OCI-LY7 (cell line): Measurements from ENCODE around the gene CAMSAP3. TPM values are rescaled to one million over a fixed set of nuclear protein-coding genes. Genes with fewer than 3 reads are reported as not detected.
A peak's percentile ranks its signal among the peaks of the same experiment; 100 is the strongest.

Experiments used
- BruUV-seq: library from RNA; stranded (reverse); fragments of 400-500 nt; replicated peaks from 2 replicates; lab custom pipeline; 2021; lab: Mats Ljungman, UMichigan
- CTCF ChIA-PET: fragments of 300-600 bp; sonication (Branson Sonifier 250); formaldehyde crosslinking; loops from one replicate; lab custom pipeline; 2022; ENCODE audit warnings: antibody characterized with exemption; ENCODE audit not compliant: unreplicated experiment; lab: Charles Lee
- POLR2A ChIA-PET: fragments of 300-600 bp; sonication (Branson Sonifier 250); formaldehyde crosslinking; loops from one replicate; lab custom pipeline; 2022; ENCODE audit warnings: antibody characterized with exemption; lab: Charles Lee
- DNase-seq: peaks from one replicate; pipeline ENCODE4 v3.0.0-alpha.2; 2015; ENCODE audit warnings: low spot score
- H2AFZ ChIP-seq: fragments of 200-600 bp; sonication (generic), shearing (Covaris generic); 2 replicates; pipeline ENCODE4 v1.6.1; 2014; ENCODE audit warnings: mild to moderate bottlenecking, antibody characterized with exemption, low read length, moderate library complexity
- H3K27ac ChIP-seq: fragments of 200-600 bp; sonication (generic); 2 replicates; pipeline ENCODE4 v1.5.1; 2014; ENCODE audit warnings: mixed run types, low read depth, mild to moderate bottlenecking, moderate library complexity, low read length, inconsistent platforms; ENCODE audit not compliant: poor library complexity, severe bottlenecking
- H3K36me3 ChIP-seq: fragments of 200-600 bp; sonication (generic); 2 replicates; pipeline ENCODE4 v1.6.1; 2014; ENCODE audit warnings: mild to moderate bottlenecking, antibody characterized with exemption, low read length, moderate library complexity, mixed read lengths; ENCODE audit not compliant: insufficient read depth
- H3K4me1 ChIP-seq: fragments of 200-600 bp; sonication (generic); 2 replicates; pipeline ENCODE4 v1.5.1; 2014; ENCODE audit warnings: mild to moderate bottlenecking, low read length; ENCODE audit not compliant: insufficient read depth, poor library complexity, severe bottlenecking
- H3K4me2 ChIP-seq: fragments of 200-600 bp; sonication (generic); 2 replicates; pipeline ENCODE4 v1.6.1; 2014; ENCODE audit warnings: mild to moderate bottlenecking, low read length
- H3K4me3 ChIP-seq: fragments of 200-600 bp; sonication (generic); 2 replicates; pipeline ENCODE4 v1.5.1; 2014; ENCODE audit warnings: mild to moderate bottlenecking, low read depth, low read length; ENCODE audit not compliant: poor library complexity, severe bottlenecking
- H3K79me2 ChIP-seq: fragments of 200-600 bp; sonication (generic); 2 replicates; pipeline ENCODE4 v1.6.1; 2016; ENCODE audit warnings: low read depth, mild to moderate bottlenecking, low read length, moderate library complexity, mixed read lengths; ENCODE audit not compliant: insufficient read depth
- H3K9me2 ChIP-seq: fragments of 200-600 bp; sonication (generic); 2 replicates; pipeline ENCODE4 v1.6.1; 2016; ENCODE audit warnings: mild to moderate bottlenecking, low read length, mixed read lengths; ENCODE audit not compliant: insufficient read depth
- H3K9me3 ChIP-seq: fragments of 200-600 bp; sonication (generic); 2 replicates; pipeline ENCODE4 v1.6.1; 2014; ENCODE audit warnings: mild to moderate bottlenecking, mixed run types, low read length, mixed read lengths
- H4K20me1 ChIP-seq: fragments of 200-600 bp; sonication (generic); 2 replicates; pipeline ENCODE4 v1.6.1; 2014; ENCODE audit warnings: mild to moderate bottlenecking, antibody characterized with exemption, low read length, moderate library complexity, mixed read lengths; ENCODE audit not compliant: insufficient read depth
- CTCF ChIP-seq: fragments of 200-600 bp; sonication (generic); conservative IDR thresholded peaks from 2 replicates; pipeline ENCODE4 v1.5.1; 2014; ENCODE audit warnings: mild to moderate bottlenecking, antibody characterized with exemption, low read length, moderate library complexity, mixed read lengths
- EZH2phosphoT487 ChIP-seq: fragments of 200-600 bp; sonication (generic); IDR thresholded peaks from 2 replicates; pipeline ENCODE4 v1.6.1; 2018; ENCODE audit warnings: low read depth, borderline replicate concordance, mild to moderate bottlenecking, mixed run types, antibody characterized with exemption, low read length, moderate library complexity, mixed read lengths
- intact Hi-C: fragments of 100-400 bp; cut with micrococcal nuclease; formaldehyde crosslinking; loops from one replicate; pipeline ENCODE4 v1.10.0; 2022; ENCODE audit not compliant: unreplicated experiment
- total RNA-seq, 2 experiments: library from RNA; depleted of rRNA in 1 of 2; stranded (reverse); fragments of >200 nt in 1 of 2; shearing (Covaris generic) in 1 of 2; gene quantifications; 2 replicates each; pipeline ENCODE4 v1.2.3, GENCODE V29; 2014 to 2022

The CAMSAP3 gene
- total RNA-seq, 2 experiments from 2014 or later: 1.6 to 1.9 TPM

- Histone ChIP-seq H3K79me2 (peaks cover 33% of the 10 kb centered on the region), H3K27ac (no peak overlapping the region), H3K4me2 (no peak overlapping the region), H3K9me2 (no peaks in the 10 kb centered on the region), H3K4me3 (no peak overlapping the region), H3K36me3 (peaks cover 42% of the 10 kb centered on the region), H4K20me1 (0 out of 2 replicates have a peak, but pooled peaks cover 6% of the 10 kb centered on the region), H3K9me3 (no peaks in the 10 kb centered on the region), H2AFZ (no peak overlapping the region), H3K4me1 (peaks cover 15% of the 10 kb centered on the region)
- TF ChIP-seq EZH2phosphoT487: no peak
- TF ChIP-seq CTCF: no peak
- intact Hi-C loops: no loop called here
- DNase-seq: no peak
- BruUV-seq: no TSS peak
- ChIA-PET CTCF (no interaction called here), POLR2A (no interaction called here)
Observed at GRCh38 chr19:7625763-7626372, 30.2 kb downstream of the CAMSAP3 start.

- no peak overlapping the region for H3K4me2 ChIP-seq
- peaks cover 15% of the 10 kb centered on the region for H3K4me1 ChIP-seq
- H3K36me3 ChIP-seq: peaks cover 33% of the 10 kb centered on the region
- 0 out of 2 replicates have a peak, but pooled peaks cover 6% of the 10 kb centered on the region for H4K20me1 ChIP-seq
- H3K4me3 ChIP-seq: no peak overlapping the region
- no peaks in the 10 kb centered on the region for H3K9me2 ChIP-seq
- CTCF ChIA-PET: no interaction called here
- TF ChIP-seq CTCF: no peak
- intact Hi-C loops: no loop called here
- no peak for DNase-seq
- H3K9me3 ChIP-seq: no peaks in the 10 kb centered on the region
- H3K27ac ChIP-seq: no peak overlapping the region
- H2AFZ ChIP-seq: no peak overlapping the region
- no TSS peak for BruUV-seq
- POLR2A ChIA-PET: no interaction called here
- H3K79me2 ChIP-seq: peaks cover 33% of the 10 kb centered on the region
Observed at GRCh38 chr19:7627166-7627565, 31.5 kb downstream of the CAMSAP3 start.

GRCh38 chr19:7628589-7629311 is 33.1 kb downstream of the CAMSAP3 start:
- TSS peak; percentile 93 for BruUV-seq
- H3K79me2 ChIP-seq: peaks cover 33% of the 10 kb centered on the region
- H2AFZ ChIP-seq: peak overlapping the region; percentile 24; the same call in 1 of the 2 replicates
- H4K20me1 ChIP-seq: 0 out of 2 replicates have a peak, but pooled peaks cover 6% of the 10 kb centered on the region
- H3K9me3 ChIP-seq: no peaks in the 10 kb centered on the region
- H3K4me2 ChIP-seq: peak overlapping the region; percentile 83
- ChIA-PET POLR2A (interaction anchor here (1.6 kb wide), 2 partner anchors 9 to 23 kb away, joined by 6 to 10 read pairs; no protein-coding TSS in a partner anchor), CTCF (no interaction called here)
- no peak for TF ChIP-seq CTCF
- no peak for TF ChIP-seq EZH2phosphoT487
- H3K4me1 ChIP-seq: peaks cover 15% of the 10 kb centered on the region
- DNase-seq: no peak
- peaks cover 26% of the 10 kb centered on the region; the same call in 1 of the 2 replicates for H3K36me3 ChIP-seq
- no peak overlapping the region for H3K27ac ChIP-seq
- intact Hi-C loops: no loop called here
- no peaks in the 10 kb centered on the region for H3K9me2 ChIP-seq
- peak overlapping the region; percentile 92 for H3K4me3 ChIP-seq
